Activated CD8-positive, alpha-beta memory T cell treated with anti-CD3 and anti-CD28 coated beads, Interleukin-2, amount 50 U/mL, for 1 hour (primary cell): ENCODE results near the gene PAIP2.

Experiments used
- DNase-seq: peaks from one replicate; pipeline ENCODE4 v3.0.0-alpha.2; 2020; ENCODE audit errors: extremely low read depth

Gene PAIP2

GRCh38 chr5:139410121-139410992 lies 68.7 kb downstream of the PAIP2 start:
- no peak for DNase-seq

GRCh38 chr5:139410993-139411828 lies 69.6 kb downstream of the PAIP2 start:
- no peak for DNase-seq

GRCh38 chr5:139413153-139413552 lies 71.5 kb downstream of the PAIP2 start:
- no peak for DNase-seq

GRCh38 chr5:139413963-139414362 lies 72.3 kb downstream of the PAIP2 start:
- DNase-seq: no peak

- no peak for DNase-seq
These were observed 73.0 kb downstream of the PAIP2 start for GRCh38 chr5:139414581-139415130.

GRCh38 chr5:139415221-139415861 lies 73.7 kb downstream of the PAIP2 start:
- no peak for DNase-seq

GRCh38 chr5:139415869-139416268 lies 74.2 kb downstream of the PAIP2 start:
- no peak for DNase-seq

GRCh38 chr5:139416651-139417050 lies 75.0 kb downstream of the PAIP2 start:
- DNase-seq: no peak

GRCh38 chr5:139417214-139417613 lies 75.6 kb downstream of the PAIP2 start:
- no peak for DNase-seq

- no peak for DNase-seq
These were observed 77.1 kb downstream of the PAIP2 start for GRCh38 chr5:139418793-139419192.
